Measurements from ENCODE around the gene MAML2. TPM values are rescaled to one million over a fixed set of nuclear protein-coding genes. Genes with fewer than 3 reads are reported as not detected.

MAML2 gene
- total and polyA plus RNA-seq, 9 of the 15 experiments (the other 6 are each of a cell fraction or from before 2014, with no cell fraction given): 0.79 to 6.8 (median 4.8) TPM

- peak; percentile 90 for TF ChIP-seq JUND (IDR thresholded peaks at IDR 0.05; ENCODE audit: borderline replicate concordance, low read depth, low read length)
- peak; percentile 90 for TF ChIP-seq JUND (tag; IDR thresholded peaks at IDR 0.05; ENCODE audit: borderline replicate concordance, low read depth, low read length)
- no peak for TF ChIP-seq ZMIZ1 (IDR thresholded peaks at IDR 0.05; ENCODE audit: low read depth in 2 of 2, low read length in 2 of 2)
- TF ChIP-seq SMARCE1 (IDR thresholded peaks at IDR 0.05): peak; percentile 65
- TF ChIP-seq SETDB1 (IDR thresholded peaks at IDR 0.05; ENCODE audit: low read length): no peak
These were observed 79.7 kb downstream of the MAML2 start (continued) for GRCh38 chr11:96263238-96263763.

GRCh38 chr11:96260532-96260931 lies 82.5 kb downstream of the MAML2 start:
- no TSS peak for BruUV-seq (replicated peaks)
- Histone ChIP-seq H3K27me3 (ENCODE audit: control insufficient read depth in 2 of 2, insufficient read depth in 2 of 2, low read length in 2 of 2) (no peaks in the 10 kb centered on the region), H3K27ac (ENCODE audit: extremely low read depth, low read depth, low read length) (peak overlapping the region; percentile 69; the same call in 2 of the 3 replicates), H3K4me2 (ENCODE audit: insufficient read depth, low read length) (peak overlapping the region; percentile 64), H3K9me1 (ENCODE audit: control insufficient read depth, insufficient read depth, low read length) (no peaks in the 10 kb centered on the region), H3K79me2 (ENCODE audit: control insufficient read depth, insufficient read depth, low read length) (peaks cover 6% of the 10 kb centered on the region; the same call in 1 of the 3 replicates), H4K20me1 (replicated peaks; ENCODE audit: control insufficient read depth, insufficient read depth, low read length) (no peaks in the 10 kb centered on the region), H3K9me3 (replicated peaks; ENCODE audit: control insufficient read depth, insufficient read depth, low read depth, low read length) (no peaks in the 10 kb centered on the region), H3K9ac (ENCODE audit: insufficient read depth in 1 of 2, low read depth in 2 of 2, low read length in 2 of 2) (peak overlapping the region in 1 of 2 experiments; percentile 30; a peak in 1 of 4 replicates), H3K4me1 (replicated peaks in 1 of 2; ENCODE audit: control insufficient read depth in 2 of 2, insufficient read depth in 2 of 2, low read length in 2 of 2) (peaks cover 6 to 58% of the 10 kb centered on the region in 2 experiments), H3K36me3 (ENCODE audit: control insufficient read depth, insufficient read depth, low read length) (no peaks in the 10 kb centered on the region), H3K4me3 (no peak overlapping the region), H2AFZ (ENCODE audit: low read depth, low read length) (peak overlapping the region; percentile 58)
- no peak for ATAC-seq
- ChIA-PET POLR2A (interaction anchor here (1.0 to 1.1 kb wide), 2 partner anchors 12 to 149 kb away, joined by 3 to 4 read pairs; no protein-coding TSS in a partner anchor), CTCF (ENCODE audit: low intra/inter-chr PET ratio) (no interaction called here)
- TF ChIP-seq ZNF395 (CRISPR knock-in tag; IDR thresholded peaks at IDR 0.05) (0 out of 2 replicates have a peak, but pooled peaks have one; percentile 10), ZNF592 (IDR thresholded peaks at IDR 0.05) (0 out of 2 replicates have a peak, but pooled peaks have one; percentile 21), ATF1 (CRISPR knock-in tag; IDR thresholded peaks at IDR 0.05) (no peak), ATF1 (tag; IDR thresholded peaks at IDR 0.05) (0 out of 2 replicates have a peak, but pooled peaks have one; percentile 9), CBX3 (IDR thresholded peaks at IDR 0.05; ENCODE audit: borderline replicate concordance in 1 of 2, low read length in 2 of 2) (no peak), ZFP1 (CRISPR knock-in tag; IDR thresholded peaks at IDR 0.05) (no peak)
- in situ Hi-C loops (cut with MboI) (no loop called here), intact Hi-C loops (cut with micrococcal nuclease) (no loop called here)
- WGBS (ENCODE audit: insufficient coverage, low coverage, missing lambda C conversion rate): 58% methylated on average over 2 of the region's 2 CpGs
- no peak for FAIRE-seq
- DNase-seq (ENCODE audit: extremely low read depth in 1 of 4, low spot score in 3 of 4): no peak

Measured in K562 (cell line).